HG03378 (cell line): ENCODE data around the gene IFIH1.

Experiments
- ATAC-seq: cut with Tn5 transposase; IDR thresholded peaks from one replicate; pipeline ENCODE4 v1.9.1; 2021; ENCODE audit warnings: mild to moderate bottlenecking, moderate library complexity; ENCODE audit not compliant: unreplicated experiment

IFIH1 gene

GRCh38 chr2:162219426-162219825 is 99.1 kb downstream of the IFIH1 start:
- no peak for ATAC-seq

GRCh38 chr2:162217598-162217997 is 100.9 kb downstream of the IFIH1 start:
- no peak for ATAC-seq
